ENCODE results near the gene HSPA2. TPM values are rescaled to one million over a fixed set of nuclear protein-coding genes. Genes with fewer than 3 reads are reported as not detected.

Gene HSPA2
- 5.8 and 7.5 TPM in 2 replicates for total RNA-seq

DNA sequence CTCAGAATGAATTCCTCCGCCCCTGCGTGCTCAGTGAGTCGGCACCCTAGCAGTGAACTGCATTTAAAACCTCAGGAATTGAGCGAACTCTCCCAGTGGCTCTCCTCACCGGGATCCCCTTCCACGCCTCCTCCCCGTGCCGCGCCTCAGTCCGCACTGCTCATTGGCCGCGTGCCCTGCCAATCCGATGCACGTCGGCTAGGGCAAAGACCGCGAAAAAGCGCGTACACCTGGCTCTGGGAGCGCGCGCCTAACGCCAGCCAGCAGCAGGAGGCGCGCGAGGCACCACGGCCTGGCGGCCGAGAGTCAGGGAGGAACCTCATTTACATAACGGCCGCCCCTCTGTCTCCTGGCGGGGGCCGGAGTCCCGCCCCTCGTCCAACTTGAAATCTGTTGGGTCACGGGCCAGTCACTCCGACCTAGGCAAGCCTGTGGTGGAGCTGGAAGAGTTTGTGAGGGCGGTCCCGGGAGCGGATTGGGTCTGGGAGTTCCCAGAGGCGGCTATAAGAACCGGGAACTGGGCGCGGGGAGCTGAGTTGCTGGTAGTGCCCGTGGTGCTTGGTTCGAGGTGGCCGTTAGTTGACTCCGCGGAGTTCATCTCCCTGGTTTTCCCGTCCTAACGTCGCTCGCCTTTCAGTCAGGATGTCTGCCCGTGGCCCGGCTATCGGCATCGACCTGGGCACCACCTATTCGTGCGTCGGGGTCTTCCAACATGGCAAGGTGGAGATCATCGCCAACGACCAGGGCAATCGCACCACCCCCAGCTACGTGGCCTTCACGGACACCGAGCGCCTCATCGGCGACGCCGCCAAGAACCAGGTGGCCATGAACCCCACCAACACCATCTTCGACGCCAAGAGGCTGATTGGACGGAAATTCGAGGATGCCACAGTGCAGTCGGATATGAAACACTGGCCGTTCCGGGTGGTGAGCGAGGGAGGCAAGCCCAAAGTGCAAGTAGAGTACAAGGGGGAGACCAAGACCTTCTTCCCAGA is at the start of gene HSPA2:
Gene HSPA2 (plus strand): TSS at position 534 of the 995 bp plus-strand sequence. CDS start 109 bp downstream, at position 643.

DNA sequence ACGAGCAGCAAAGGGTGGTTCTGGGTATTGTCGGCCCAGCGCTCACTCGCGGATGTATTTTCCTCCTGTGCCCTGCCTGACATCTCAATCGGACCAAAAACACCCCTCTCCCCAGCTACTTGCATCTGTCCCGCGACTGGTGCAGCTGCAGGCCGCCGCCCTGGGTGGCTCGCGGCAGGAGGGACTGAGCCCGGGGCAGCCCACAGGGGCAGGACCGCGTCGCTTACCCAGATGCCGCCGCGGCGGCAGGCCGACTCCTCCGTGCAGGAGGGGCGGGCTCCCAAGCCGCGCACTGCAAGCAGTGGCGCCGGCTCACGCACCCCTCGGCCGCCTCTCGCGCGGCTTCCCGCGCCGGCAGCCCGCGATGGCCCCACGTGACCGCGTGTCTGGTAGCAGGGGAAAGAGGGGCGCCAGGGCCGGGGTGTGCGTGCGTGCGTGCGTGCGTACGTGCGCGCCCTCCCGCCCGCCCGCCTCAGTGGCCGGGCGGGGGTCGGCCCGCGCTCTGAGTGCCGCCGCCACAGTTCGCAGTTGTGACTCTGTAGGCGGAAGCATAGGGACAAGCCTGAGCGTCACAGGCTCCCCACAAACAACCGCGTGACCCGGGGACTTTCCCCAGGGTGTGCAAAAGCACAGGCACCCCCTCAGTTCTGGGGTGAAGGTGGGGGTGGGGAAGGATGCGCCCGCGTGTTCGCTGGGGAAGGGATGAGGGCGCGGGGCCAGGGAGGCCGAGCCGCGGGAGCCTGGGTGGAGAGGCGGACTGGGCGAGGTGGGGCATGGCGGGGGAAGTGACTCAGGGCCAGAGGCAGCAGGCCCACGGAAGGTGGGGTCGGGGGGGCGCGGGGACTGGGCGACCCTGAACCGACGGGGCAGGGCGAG is 36.9 kb upstream of the HSPA2 start, which contains the start of gene ZBTB25:
Gene ZBTB25 (minus strand): TSS at position 405 of the 876 bp plus-strand sequence. CDS start 13,305 bp downstream, outside the sequence.

DNA sequence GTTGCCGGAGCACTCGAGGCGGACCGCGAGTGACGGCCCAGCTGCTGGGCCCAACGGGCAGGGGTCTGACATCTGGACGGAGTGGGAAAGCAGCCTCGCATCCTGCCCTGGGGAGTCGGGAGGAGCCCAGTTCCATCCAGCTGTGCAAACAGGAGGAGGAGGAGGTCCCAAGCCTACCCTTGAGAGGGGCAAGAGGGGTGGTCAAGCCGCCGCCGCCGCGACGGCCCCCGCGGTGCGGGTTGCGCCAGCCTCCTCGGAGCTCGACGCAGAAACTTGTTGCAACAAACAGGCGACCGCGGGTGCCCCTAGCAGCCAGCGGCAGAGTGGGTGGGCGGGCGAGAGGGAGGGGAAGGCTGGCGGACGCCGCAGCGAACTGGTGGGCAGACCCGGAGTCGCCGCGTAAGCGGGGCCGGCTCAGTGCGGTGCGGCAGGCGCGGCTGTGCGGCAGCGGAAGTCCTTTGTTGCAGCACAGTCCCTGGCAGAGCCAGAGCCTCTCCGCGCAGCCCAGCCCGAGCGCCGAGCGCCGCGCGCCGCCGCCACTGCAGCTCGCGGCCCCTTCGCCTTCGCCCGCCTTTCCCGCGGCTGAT is 36.1 kb upstream of the HSPA2 start, which contains the start of gene ZBTB1:
Gene ZBTB1 (plus strand): TSS at position 461 of the 587 bp plus-strand sequence. CDS start 16,735 bp downstream, outside the sequence.

DNA sequence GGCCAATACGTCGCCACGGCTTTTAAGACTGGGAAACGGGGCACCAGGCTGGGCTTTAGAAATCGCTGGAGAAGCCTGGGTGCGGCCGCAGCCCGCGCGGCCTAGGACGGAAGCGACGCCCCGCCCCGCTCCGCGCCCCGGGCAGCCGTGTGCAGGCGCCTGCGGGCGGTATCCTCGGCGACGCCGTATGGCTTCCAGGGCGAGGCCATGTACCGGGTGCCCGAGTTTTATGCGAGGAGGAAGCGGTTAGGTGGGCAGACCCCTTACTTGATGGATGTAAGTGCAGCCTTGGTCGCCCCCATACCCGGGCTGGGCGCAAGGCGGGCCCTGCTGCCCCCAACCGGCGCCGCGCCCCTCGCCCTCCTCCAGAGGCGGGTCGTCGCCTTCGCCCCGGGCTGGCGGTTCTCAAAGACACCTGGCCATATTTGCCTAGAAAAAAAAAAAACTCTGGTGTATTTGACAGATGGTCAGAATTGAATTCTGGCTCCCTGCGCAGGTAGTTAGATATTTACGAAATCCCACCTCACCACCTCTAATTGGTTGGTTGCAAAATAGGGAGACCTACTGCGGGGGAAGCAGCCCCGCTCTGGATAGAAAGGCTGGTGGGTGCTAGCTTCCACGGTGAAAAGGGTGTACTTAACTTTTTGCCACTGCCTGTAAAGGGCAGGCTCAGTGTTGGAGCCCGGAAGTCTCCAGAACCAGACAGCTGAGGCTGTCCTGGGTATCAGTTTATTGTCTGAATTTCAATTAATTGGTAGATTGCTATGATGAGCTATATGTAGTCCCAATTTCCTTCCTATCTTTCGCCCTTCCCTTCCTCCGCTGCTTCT is 9.5 kb downstream of the HSPA2 start, which contains the start of gene PPP1R36:
Gene PPP1R36 (plus strand): TSS at position 171 of the 830 bp plus-strand sequence. CDS start 37 bp downstream, at position 208.

Other genes with a start within 250 kb of the HSPA2 start
- 0.11 and 0.25 TPM in 2 replicates for gene ESR2, start 246.4 kb upstream of the HSPA2 start, total RNA-seq
- 54.0 and 114 TPM in 2 replicates for gene MTHFD1, start 152.4 kb upstream of the HSPA2 start, total RNA-seq
- gene AKAP5, start 75.2 kb upstream of the HSPA2 start, total RNA-seq: 0.44 and 1.1 TPM in 2 replicates
- 4.0 and 5.7 TPM in 2 replicates for gene ZBTB25, start 36.9 kb upstream of the HSPA2 start, total RNA-seq
- gene ZBTB1, start 36.0 kb upstream of the HSPA2 start, total RNA-seq: 39.5 and 41.2 TPM in 2 replicates
- gene PPP1R36, start 9.2 kb downstream of the HSPA2 start, total RNA-seq: 0.11 and 0.25 TPM in 2 replicates
- gene PLEKHG3, start 163.7 kb downstream of the HSPA2 start, total RNA-seq: 2.1 and 3.3 TPM in 2 replicates

Measured in uterine smooth muscle cell (primary cell).